Pancreas (tissue), 10 donors: ENCODE data around the gene CDH4. TPM values are rescaled to one million over a fixed set of nuclear protein-coding genes. Genes with fewer than 3 reads are reported as not detected.

ENCODE experiments used
- ATAC-seq, 4 donors: fragments of 200-7000 bp; cut with Tn5 transposase; one replicate each; pipeline versions ENCODE4 v1.8.0 to v1.9.1; 2020; ENCODE audit warnings: mild to moderate bottlenecking in 4 of 4, moderate library complexity in 4 of 4
- DNase-seq, 6 donors: peaks; one replicate each; pipeline ENCODE4 v3.0.0-alpha.2; 2020
- FAIRE-seq: peaks from 2 replicates; lab custom pipeline; 2012; peaks lifted over from hg19 to GRCh38; lab: Jason Lieb, UNC
- H3K27ac ChIP-seq, 4 donors: fragments of 200-600 bp; sonication (generic); 1 replicate in 3 of 4; 2 replicates in 1 of 4; pipeline versions ENCODE4 v1.5.0 to v1.8.0; 2020
- H3K27me3 ChIP-seq, 4 donors: fragments of 200-600 bp; one replicate each; pipeline ENCODE4 v1.8.0; 2021
- H3K36me3 ChIP-seq, 3 donors: fragments of 200-600 bp; sonication (generic) in 1 of 3; one replicate each; pipeline versions ENCODE4 v1.5.0 to v1.8.0; 2020 to 2021
- H3K4me1 ChIP-seq, 3 donors: fragments of 200-600 bp; one replicate each; pipeline ENCODE4 v1.8.0; 2021
- H3K4me3 ChIP-seq, 4 donors: fragments of 200-600 bp; sonication (generic) in 2 of 4; one replicate each; pipeline versions ENCODE4 v1.5.0 to v1.8.0; 2020 to 2021
- H3K9me3 ChIP-seq, 4 donors: fragments of 200-600 bp; one replicate each; pipeline ENCODE4 v1.8.0; 2021
- CTCF ChIP-seq, 4 donors: fragments of 200-600 bp; sonication (generic) in 3 of 4; IDR thresholded peaks; one replicate each; pipeline versions ENCODE4 v1.5.0 to v1.8.0; 2021; ENCODE audit warnings: antibody characterized with exemption in 4 of 4
- WGBS, 2 donors: extraction: QIAGEN DNeasy Blood & Tissue Kit; methylation state at CpG; one replicate each; pipeline ENCODE4 v1.1.7; 2013; 5-methylcytosine and 5-hydroxymethylcytosine counted together
- intact Hi-C, 3 donors: fragments of 100-400 bp; cut with DNase I; formaldehyde crosslinking; loops; one replicate each; pipeline versions ENCODE4 v1.11.1 to v1.14.2; 2022
- polyA plus RNA-seq, 2 donors: library from polyadenylated mRNA; stranded (reverse); fragments of 200-250 nt; gene quantifications; one replicate each; pipeline ENCODE4 v1.2.3, GENCODE V29; 2013
- total RNA-seq, 6 donors: library from RNA; stranded (reverse); fragmentation: NEBNext Ultra II Directional in 4 of 6; extraction: Animal tissue kit (Norgen Biotek cat#: 25700) in 4 of 6; gene quantifications; one replicate each; pipeline versions ENCODE4 v1.2.1 to v1.2.4, GENCODE V29; 2021 to 2023
- donor health status: healthy with polysubstance abuse.
- donor health status: DM: no; HTN: no; CAD: no; lungs with moderate emphysema.
- donor health status: DM: no; HTN: no; CAD: no.
- donor health status: control.
- donor health status: control.
- donor health status: Bipolar disorder and iron deficiency.
- donor health status: DM: yes; HTN: yes; CAD: no.
- donor health status: DM: no; HTN: no; CAD: no.
- donor health status: DM: no; HTN: no; CAD: no.
- donor health status: DM: yes; HTN: yes; CAD: no.

The CDH4 gene
- total and polyA plus RNA-seq, 8 donors, result 0.04 to 1.4 (median 0.27) TPM

GRCh38 chr20:61913423-61914225, 661.6 kb downstream of the CDH4 start:
- intact Hi-C loops, result no loop called here
- 69 to 76% methylated on average over 18 of the region's 18 CpGs for WGBS, 2 donors
- no peak overlapping the region for H3K4me3 ChIP-seq
- no peaks in the 10 kb centered on the region for H3K36me3 ChIP-seq
- no peaks in the 10 kb centered on the region for H3K4me1 ChIP-seq
- no peak overlapping the region for H3K27ac ChIP-seq
- no peaks in the 10 kb centered on the region for H3K27me3 ChIP-seq
- TF ChIP-seq CTCF (IDR thresholded peaks at IDR 0.05), result no peak
- ATAC-seq (no peak), FAIRE-seq (no peak), DNase-seq (peak in 1 of 6 donors; percentile 45)
- H3K9me3 ChIP-seq, result no peaks in the 10 kb centered on the region

- ATAC-seq, result no peak
- H3K4me3 ChIP-seq, result no peak overlapping the region
- WGBS, 2 donors, result 74 to 78% methylated on average over 7 of the region's 7 CpGs
- no peaks in the 10 kb centered on the region for H3K27me3 ChIP-seq
- H3K36me3 ChIP-seq, result no peaks in the 10 kb centered on the region
- DNase-seq, result peak in 1 of 6 donors; percentile 29
- FAIRE-seq, result no peak
- intact Hi-C loops, result no loop called here
- no peak overlapping the region for H3K27ac ChIP-seq
- H3K4me1 ChIP-seq, result no peaks in the 10 kb centered on the region
- TF ChIP-seq CTCF (IDR thresholded peaks at IDR 0.05), result no peak
- no peaks in the 10 kb centered on the region for H3K9me3 ChIP-seq
Observed at GRCh38 chr20:61915101-61915500, 663.0 kb downstream of the CDH4 start.

- no peaks in the 10 kb centered on the region for H3K4me1 ChIP-seq
- no peak for TF ChIP-seq CTCF (IDR thresholded peaks at IDR 0.05)
- DNase-seq, result no peak
- WGBS, 2 donors, result 74 to 78% methylated on average over 6 of the region's 6 CpGs
- intact Hi-C loops, result no loop called here
- H3K4me3 ChIP-seq, result no peak overlapping the region
- no peak overlapping the region for H3K27ac ChIP-seq
- no peaks in the 10 kb centered on the region for H3K27me3 ChIP-seq
- no peak for FAIRE-seq
- ATAC-seq, result no peak
- no peaks in the 10 kb centered on the region for H3K36me3 ChIP-seq
- H3K9me3 ChIP-seq, result no peaks in the 10 kb centered on the region
Observed at GRCh38 chr20:61916318-61916891, 664.3 kb downstream of the CDH4 start.

GRCh38 chr20:61917474-61918145, 665.5 kb downstream of the CDH4 start:
- intact Hi-C loops, result no loop called here
- Histone ChIP-seq H3K27ac (no peak overlapping the region), H3K27me3 (no peaks in the 10 kb centered on the region), H3K36me3 (no peaks in the 10 kb centered on the region), H3K4me1 (no peaks in the 10 kb centered on the region), H3K9me3 (no peaks in the 10 kb centered on the region), H3K4me3 (no peak overlapping the region)
- FAIRE-seq, result no peak
- WGBS, 2 donors, result 50 to 62% methylated on average over 20 of the region's 20 CpGs
- DNase-seq, result peak in 1 of 6 donors; percentile 44
- TF ChIP-seq CTCF (IDR thresholded peaks at IDR 0.05), result no peak
- no peak for ATAC-seq
